ENCODE results near the gene EZH1. TPM values are rescaled to one million over a fixed set of nuclear protein-coding genes. Genes with fewer than 3 reads are reported as not detected.

The EZH1 gene
- total and polyA plus RNA-seq, 2 of the 4 experiments (the other 2 are of a cell fraction), result 17.6 to 27.3 TPM

- H3K27ac ChIP-seq (ENCODE audit: insufficient read depth, low read length), result no peak overlapping the region; the same call in 1 of the 2 replicates
- dilution Hi-C loops (cut with HindIII; ENCODE audit: low sequenced_read_pairs, unreplicated experiment) (no loop called here), intact Hi-C loops (cut with micrococcal nuclease) (no loop called here), in situ Hi-C loops (cut with MboI; ENCODE audit: low sequenced_read_pairs) (no loop called here)
- BruUV-seq (replicated peaks), result no TSS peak
- no peak overlapping the region for H3K4me2 ChIP-seq (ENCODE audit: low read depth, low read length)
- H2AFZ ChIP-seq (replicated peaks; ENCODE audit: low read length, poor library complexity), result peak overlapping the region; percentile 85
- whole genome bisulfite sequencing, 2 experiments (ENCODE audit: extremely low coverage in 2 of 2, insufficient read length in 1 of 2), result 26% methylated on average over 9 of the region's 22 CpGs; no CpG with 5 or more reads in 1 of the 2 experiments
- H2BK20ac ChIP-seq (ENCODE audit: low read depth, low read length), result peak overlapping the region; percentile 92
- H3K9me1 ChIP-seq (ENCODE audit: insufficient read depth, low read length), result peaks cover 31% of the 10 kb centered on the region
- H3K36me3 ChIP-seq (ENCODE audit: control insufficient read depth, insufficient read depth, low read length), result peaks cover 11% of the 10 kb centered on the region
- POLR2A ChIA-PET (ENCODE audit: unreplicated experiment), result no interaction called here
- H3K27me3 ChIP-seq (ENCODE audit: control insufficient read depth, insufficient read depth, low read length), result no peaks in the 10 kb centered on the region
- H3K4me3 ChIP-seq (ENCODE audit: insufficient read depth, low read depth, low read length), result no peak overlapping the region
- peak overlapping the region; percentile 93 for H2BK120ac ChIP-seq (ENCODE audit: low read depth, low read length)
- ATAC-seq (ENCODE audit: low read depth) (no peak), DNase-seq (no peak)
- H2AK9ac ChIP-seq (replicated peaks; ENCODE audit: low read depth, low read length, poor library complexity), result peak overlapping the region; percentile 98
- H3K9me3 ChIP-seq (ENCODE audit: control insufficient read depth, insufficient read depth, low read length), result no peaks in the 10 kb centered on the region
- peak overlapping the region; percentile 92 for H3K4ac ChIP-seq (ENCODE audit: low read depth, low read length)
- H2BK15ac ChIP-seq (ENCODE audit: low read depth, low read length), result peak overlapping the region; percentile 66; the same call in 2 of the 3 replicates
- H2BK5ac ChIP-seq (ENCODE audit: low read depth, low read length, poor library complexity, severe bottlenecking), result peak overlapping the region; percentile 36
- no peak overlapping the region for H3K18ac ChIP-seq (ENCODE audit: low read depth, low read length)
- H3K79me1 ChIP-seq (ENCODE audit: low read depth in 1 of 2, low read length in 2 of 2), result peaks cover 0 to 47% of the 10 kb centered on the region in 2 experiments
- no peak overlapping the region for H4K5ac ChIP-seq (ENCODE audit: low read depth, low read length)
- peak overlapping the region; percentile 98 for H2AK5ac ChIP-seq (ENCODE audit: low read depth, low read length)
- peaks cover 26% of the 10 kb centered on the region for H3K4me1 ChIP-seq (ENCODE audit: control insufficient read depth, insufficient read depth, low read length)
- H3K56ac ChIP-seq (ENCODE audit: extremely low read depth, insufficient read depth, low read length), result no peak overlapping the region
- no peak for TF ChIP-seq CTCF (conservative IDR thresholded peaks at IDR 0.05; ENCODE audit: low read depth, low read length)
- no peak for TF ChIP-seq MAFK (IDR thresholded peaks at IDR 0.05; ENCODE audit: low read depth, low read length)
- no peak for TF ChIP-seq MXI1 (IDR thresholded peaks at IDR 0.05; ENCODE audit: borderline replicate concordance, low read depth, low read length)
- TF ChIP-seq ELK1 (IDR thresholded peaks at IDR 0.05; ENCODE audit: borderline replicate concordance, low read depth, low read length), result no peak
- no peak for TF ChIP-seq MAZ (IDR thresholded peaks at IDR 0.05; ENCODE audit: borderline replicate concordance, low read depth, low read length)
- TF ChIP-seq POLR2A (IDR thresholded peaks at IDR 0.05; ENCODE audit: low read depth, low read length), result no peak
- no peak for TF ChIP-seq NFE2L2 (IDR thresholded peaks at IDR 0.05; ENCODE audit: low read depth, low read length)
- TF ChIP-seq BHLHE40 (IDR thresholded peaks at IDR 0.05; ENCODE audit: low read depth, low read length), result no peak
- no peak for TF ChIP-seq RFX5 (IDR thresholded peaks at IDR 0.05; ENCODE audit: low read depth, low read length)
- TF ChIP-seq FOS (IDR thresholded peaks at IDR 0.05; ENCODE audit: low read depth, low read length), result no peak
- TF ChIP-seq SMC3 (IDR thresholded peaks at IDR 0.05; ENCODE audit: low read depth, low read length), result no peak
- no peak for TF ChIP-seq RAD21 (IDR thresholded peaks at IDR 0.05; ENCODE audit: low read length)
- TF ChIP-seq USF2 (IDR thresholded peaks at IDR 0.05; ENCODE audit: low read depth, low read length), result no peak
- TF ChIP-seq CEBPB (IDR thresholded peaks at IDR 0.05; ENCODE audit: low read depth, low read length), result no peak
- CTCF ChIA-PET, result interaction anchor here (0.5 kb wide), 1 partner anchor 201 kb away, joined by 4 read pairs; no protein-coding TSS in a partner anchor
- peak overlapping the region; percentile 37 to 85; a peak in 1 of 4 replicates for H4K8ac ChIP-seq (ENCODE audit: low read depth in 2 of 2, low read length in 2 of 2)
- H3K9ac ChIP-seq (ENCODE audit: low read depth, low read length), result no peak overlapping the region
- H3K23ac ChIP-seq (ENCODE audit: low read depth, low read length), result peak overlapping the region; percentile 75; the same call in 1 of the 2 replicates
- H3K14ac ChIP-seq (replicated peaks; ENCODE audit: low read depth, low read length), result peak overlapping the region; percentile 90
- H4K20me1 ChIP-seq (ENCODE audit: insufficient read depth, low read length), result no peaks in the 10 kb centered on the region
- H4K91ac ChIP-seq (ENCODE audit: insufficient read depth, low read depth, low read length), result peak overlapping the region; percentile 43; the same call in 1 of the 2 replicates
Measured at GRCh38 chr17:42783791-42784138, 38.9 kb upstream of the EZH1 start.

All from IMR-90 (cell line).